Measurements from ENCODE around the gene ASTN2. TPM values are rescaled to one million over a fixed set of nuclear protein-coding genes. Genes with fewer than 3 reads are reported as not detected.

Gene ASTN2
- total and polyA plus RNA-seq, 12 donors = 1.9 to 11.1 (median 4.0) TPM

DNA sequence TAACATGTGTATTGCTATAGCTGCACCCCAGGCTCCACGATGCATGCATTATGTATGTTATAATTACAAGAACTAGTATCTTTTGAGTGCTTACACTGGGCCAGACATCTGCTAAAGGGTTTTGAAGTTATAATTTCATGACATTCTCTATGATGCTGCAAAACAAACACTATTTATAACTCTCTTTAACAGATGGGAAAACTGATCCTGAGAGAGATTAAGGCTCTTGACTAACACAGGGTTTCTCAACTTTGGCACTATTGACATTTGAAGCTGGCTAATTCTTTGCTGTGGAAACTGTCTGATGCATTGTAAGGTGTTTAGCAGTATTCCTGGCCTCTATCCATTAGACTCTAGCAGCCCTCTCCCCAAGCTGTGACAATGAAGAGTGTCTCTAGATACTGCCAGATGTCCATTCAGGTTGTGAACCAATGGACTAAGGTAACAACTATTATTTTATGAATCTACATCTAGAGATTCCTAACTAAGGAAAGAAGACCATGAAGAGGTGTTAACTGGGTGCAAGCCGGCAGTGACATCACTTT, 258.6 kb downstream of the ASTN2 start:
- 63 to 76% methylated on average over 2 of the region's 2 CpGs for WGBS, 2 donors
- DNase-seq (no peak), ATAC-seq (no peak)
- H3K27me3 ChIP-seq = no peaks in the 10 kb centered on the region
- no peak overlapping the region for H3K27ac ChIP-seq
- no peaks in the 10 kb centered on the region for H3K9me3 ChIP-seq
- intact Hi-C loops (cut with DNase I) = no loop called here
- no peaks in the 10 kb centered on the region for H3K4me1 ChIP-seq
- H3K4me3 ChIP-seq = no peak overlapping the region
- no peaks in the 10 kb centered on the region for H3K36me3 ChIP-seq
- TF ChIP-seq, protein P1, sequence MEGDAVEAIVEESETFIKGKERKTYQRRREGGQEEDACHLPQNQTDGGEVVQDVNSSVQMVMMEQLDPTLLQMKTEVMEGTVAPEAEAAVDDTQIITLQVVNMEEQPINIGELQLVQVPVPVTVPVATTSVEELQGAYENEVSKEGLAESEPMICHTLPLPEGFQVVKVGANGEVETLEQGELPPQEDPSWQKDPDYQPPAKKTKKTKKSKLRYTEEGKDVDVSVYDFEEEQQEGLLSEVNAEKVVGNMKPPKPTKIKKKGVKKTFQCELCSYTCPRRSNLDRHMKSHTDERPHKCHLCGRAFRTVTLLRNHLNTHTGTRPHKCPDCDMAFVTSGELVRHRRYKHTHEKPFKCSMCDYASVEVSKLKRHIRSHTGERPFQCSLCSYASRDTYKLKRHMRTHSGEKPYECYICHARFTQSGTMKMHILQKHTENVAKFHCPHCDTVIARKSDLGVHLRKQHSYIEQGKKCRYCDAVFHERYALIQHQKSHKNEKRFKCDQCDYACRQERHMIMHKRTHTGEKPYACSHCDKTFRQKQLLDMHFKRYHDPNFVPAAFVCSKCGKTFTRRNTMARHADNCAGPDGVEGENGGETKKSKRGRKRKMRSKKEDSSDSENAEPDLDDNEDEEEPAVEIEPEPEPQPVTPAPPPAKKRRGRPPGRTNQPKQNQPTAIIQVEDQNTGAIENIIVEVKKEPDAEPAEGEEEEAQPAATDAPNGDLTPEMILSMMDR (IDR thresholded peaks at IDR 0.05) = no peak

DNA sequence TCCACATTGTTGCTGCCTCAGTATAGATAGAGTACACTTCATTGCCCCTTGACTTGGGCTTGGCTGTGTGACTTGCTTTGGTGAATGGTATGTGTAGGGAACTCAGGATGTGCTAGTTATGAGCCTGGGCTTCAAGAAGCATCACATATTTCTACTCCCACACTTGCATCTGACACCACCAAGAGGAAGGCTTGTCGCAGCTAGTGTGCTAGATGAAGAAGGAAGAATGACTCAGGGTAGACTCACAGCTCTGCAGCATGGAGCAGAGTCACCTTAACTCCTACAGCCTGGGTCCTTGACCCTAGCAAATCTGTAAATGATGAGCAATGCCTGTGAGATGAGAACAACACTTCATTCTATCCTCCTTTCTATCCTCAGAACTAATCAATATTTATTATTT, 261.8 kb downstream of the ASTN2 start:
- ATAC-seq (no peak), DNase-seq (no peak)
- Histone ChIP-seq H3K36me3 (no peaks in the 10 kb centered on the region), H3K27me3 (no peaks in the 10 kb centered on the region), H3K4me3 (no peak overlapping the region), H3K9me3 (no peaks in the 10 kb centered on the region), H3K27ac (no peak overlapping the region), H3K4me1 (no peaks in the 10 kb centered on the region)
- intact Hi-C loops (cut with DNase I) = no loop called here
- WGBS, 2 donors = 61 to 65% methylated on average over 1 of the region's 1 CpG
- TF ChIP-seq, protein P1 (IDR thresholded peaks at IDR 0.05) = no peak

DNA sequence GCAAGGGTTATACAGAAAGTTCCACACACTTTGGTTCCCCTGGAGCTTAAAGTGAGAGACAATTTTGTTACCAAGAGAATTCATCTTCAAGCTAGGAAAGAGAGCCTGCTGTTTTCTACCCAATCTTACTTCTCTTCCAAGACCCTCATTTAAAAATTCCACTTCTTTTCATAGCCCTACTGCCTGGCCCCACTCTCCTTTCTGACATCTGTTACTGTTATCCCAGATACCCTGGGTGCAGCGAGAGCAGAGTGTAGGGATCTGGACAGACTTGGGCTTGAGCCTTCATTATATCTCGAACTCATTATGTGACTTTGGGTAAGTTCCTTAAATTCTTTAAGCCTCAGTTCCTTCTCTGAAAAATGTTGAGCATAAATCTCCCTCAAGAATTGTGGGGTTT, 263.1 kb downstream of the ASTN2 start:
- Histone ChIP-seq H3K27me3 (no peaks in the 10 kb centered on the region), H3K36me3 (no peaks in the 10 kb centered on the region), H3K4me3 (no peak overlapping the region), H3K9me3 (no peaks in the 10 kb centered on the region), H3K4me1 (no peaks in the 10 kb centered on the region), H3K27ac (no peak overlapping the region)
- TF ChIP-seq, protein P1 (IDR thresholded peaks at IDR 0.05) = no peak
- 64 to 68% methylated on average over 2 of the region's 2 CpGs for WGBS, 2 donors
- intact Hi-C loops (cut with DNase I) = no loop called here
- no peak for ATAC-seq
- DNase-seq = no peak

DNA sequence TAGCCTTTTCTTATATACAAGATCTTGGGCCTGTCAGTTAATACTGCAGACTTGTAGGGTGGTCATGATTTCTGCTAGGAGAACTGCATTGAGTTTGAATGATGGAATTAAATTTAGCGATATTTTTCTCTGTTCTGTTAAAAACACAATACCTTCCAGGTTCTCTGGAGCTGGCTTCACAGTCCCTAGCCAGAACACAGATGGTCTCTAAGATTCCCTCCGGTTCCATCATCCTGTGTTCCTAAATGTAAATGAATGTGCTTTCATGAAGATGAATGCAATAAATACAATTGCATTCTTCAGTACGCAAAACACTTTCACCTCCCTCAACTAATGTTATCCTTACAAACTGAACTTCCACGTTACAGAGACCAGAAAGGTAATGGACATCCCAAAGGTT, 264.9 kb downstream of the ASTN2 start:
- no peak for ATAC-seq
- no peaks in the 10 kb centered on the region for H3K36me3 ChIP-seq
- no peaks in the 10 kb centered on the region for H3K9me3 ChIP-seq
- H3K27ac ChIP-seq = no peak overlapping the region
- intact Hi-C loops (cut with DNase I) = no loop called here
- DNase-seq = no peak
- no peaks in the 10 kb centered on the region for H3K4me1 ChIP-seq
- 79 to 87% methylated on average over 4 of the region's 4 CpGs for WGBS, 2 donors
- no peak overlapping the region for H3K4me3 ChIP-seq
- TF ChIP-seq, protein P1 (IDR thresholded peaks at IDR 0.05) = no peak
- H3K27me3 ChIP-seq = peaks cover 0 to 2% (median 0%) of the 10 kb centered on the region in 7 donors
